GM18517 (cell line): ENCODE data around the gene MACIR.

Source experiments
- ATAC-seq: cut with Tn5 transposase; IDR thresholded peaks from one replicate; pipeline ENCODE4 v1.9.1; 2021; ENCODE audit warnings: mild to moderate bottlenecking, moderate library complexity; ENCODE audit not compliant: unreplicated experiment

Gene MACIR

DNA sequence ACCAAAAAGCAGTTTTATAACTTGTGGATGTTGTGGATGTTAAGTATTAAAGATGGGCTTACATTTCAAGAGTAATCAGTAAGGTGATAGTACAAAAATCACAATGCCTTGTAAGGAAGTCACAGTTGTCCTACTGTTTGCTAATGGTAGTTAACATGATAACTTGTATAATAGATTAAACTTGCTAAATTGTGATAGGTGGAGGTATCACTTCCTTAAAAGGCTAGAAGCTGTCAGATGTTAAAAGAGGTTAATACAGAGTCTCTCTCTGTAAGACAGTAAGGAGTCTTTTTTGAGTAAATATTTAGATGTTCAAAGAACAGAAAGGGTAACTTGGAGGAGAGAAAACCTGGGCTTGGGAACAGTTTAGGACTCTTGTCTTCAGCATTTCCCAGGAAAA is 14.2 kb upstream of the MACIR start:
- peak; percentile 66 for ATAC-seq

DNA sequence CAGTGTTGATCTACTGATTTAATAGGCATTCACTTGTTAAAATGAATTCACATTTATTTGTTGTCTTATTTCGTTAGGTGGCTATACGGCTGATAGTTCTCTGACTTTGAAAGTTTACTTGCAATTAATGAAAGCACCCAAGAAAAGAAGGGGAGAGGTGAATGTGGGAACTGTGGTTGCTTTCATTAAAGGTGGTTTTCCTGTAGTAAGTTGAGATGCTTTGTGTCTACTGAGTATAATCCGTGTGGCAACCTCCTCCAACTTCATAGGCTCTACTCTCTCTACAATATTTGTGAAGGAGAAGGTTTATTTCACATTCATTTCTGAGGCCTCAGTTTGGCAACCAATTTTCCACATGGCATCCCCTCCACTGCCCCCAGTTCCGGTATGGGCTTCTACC is 12.8 kb upstream of the MACIR start:
- no peak for ATAC-seq

DNA sequence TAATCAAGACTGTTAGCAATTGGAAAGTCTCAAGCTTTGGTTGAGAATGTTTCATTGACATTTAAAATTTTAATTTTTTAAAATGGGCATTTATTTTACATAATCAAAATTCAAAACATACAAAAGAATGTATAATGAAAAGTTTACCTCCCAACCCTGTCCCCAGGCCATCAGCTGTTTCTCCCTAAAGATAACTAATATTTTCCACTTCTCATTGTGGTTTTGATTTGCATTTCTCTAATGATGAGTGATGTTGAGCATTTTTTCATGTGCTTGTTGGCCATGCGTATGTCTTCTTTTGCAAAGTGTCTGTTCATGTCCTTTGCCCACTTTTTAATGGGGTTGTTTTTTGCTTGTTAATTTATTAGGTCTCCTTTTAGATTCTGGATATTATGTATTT is 11.4 kb upstream of the MACIR start:
- no peak for ATAC-seq

GRCh38 chr5:103249068-103249467 is 9.5 kb upstream of the MACIR start:
- no peak for ATAC-seq

DNA sequence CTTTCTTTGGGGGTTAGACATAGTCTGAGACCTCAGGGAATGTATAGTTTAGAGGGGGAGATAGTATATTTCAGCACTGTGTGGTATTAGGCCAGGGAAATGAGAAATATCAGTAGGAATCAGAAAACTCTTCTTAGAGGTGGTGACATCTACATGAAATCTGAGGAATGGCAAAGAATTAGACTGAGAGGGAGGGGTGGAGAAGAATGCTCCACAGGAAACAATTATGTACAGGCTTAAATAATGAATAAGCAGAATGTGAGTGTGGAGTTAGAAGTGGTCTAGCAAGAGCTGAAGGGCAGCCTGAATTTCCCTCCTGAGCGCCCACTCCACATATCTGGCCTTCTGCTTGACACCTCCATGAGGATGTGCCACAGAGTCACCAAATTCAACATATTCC is 3.6 kb upstream of the MACIR start:
- no peak for ATAC-seq

- ATAC-seq, result no peak
These were observed 2.9 kb upstream of the MACIR start for GRCh38 chr5:103255691-103256090.

DNA sequence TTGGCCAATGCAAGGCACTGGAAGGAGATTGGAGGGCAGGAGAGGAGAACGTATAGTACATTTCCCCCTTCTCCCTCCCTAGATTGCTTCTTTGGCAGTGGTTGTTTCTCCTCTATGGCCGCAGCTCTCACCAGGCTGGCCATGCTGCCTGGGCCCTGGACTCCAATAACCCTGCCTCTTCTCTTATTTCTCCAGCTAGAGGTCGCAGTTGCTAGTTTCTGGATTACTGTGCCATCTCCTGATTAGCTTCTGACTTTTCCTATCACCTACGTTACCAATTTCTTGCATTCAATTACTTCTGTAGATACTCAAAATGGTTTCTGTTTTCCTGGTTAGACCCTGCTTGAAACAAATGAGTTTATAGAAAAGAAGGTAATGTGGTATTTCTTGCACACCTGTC is 2.4 kb upstream of the MACIR start:
- no peak for ATAC-seq

- ATAC-seq, result peak; percentile 46
These were observed 568 bp downstream of the MACIR start for GRCh38 chr5:103258957-103259704.

GRCh38 chr5:103259705-103260355 is 1.3 kb downstream of the MACIR start:
- no peak for ATAC-seq

- peak; percentile 68 for ATAC-seq
These were observed 2.4 kb downstream of the MACIR start for GRCh38 chr5:103260951-103261350.

DNA sequence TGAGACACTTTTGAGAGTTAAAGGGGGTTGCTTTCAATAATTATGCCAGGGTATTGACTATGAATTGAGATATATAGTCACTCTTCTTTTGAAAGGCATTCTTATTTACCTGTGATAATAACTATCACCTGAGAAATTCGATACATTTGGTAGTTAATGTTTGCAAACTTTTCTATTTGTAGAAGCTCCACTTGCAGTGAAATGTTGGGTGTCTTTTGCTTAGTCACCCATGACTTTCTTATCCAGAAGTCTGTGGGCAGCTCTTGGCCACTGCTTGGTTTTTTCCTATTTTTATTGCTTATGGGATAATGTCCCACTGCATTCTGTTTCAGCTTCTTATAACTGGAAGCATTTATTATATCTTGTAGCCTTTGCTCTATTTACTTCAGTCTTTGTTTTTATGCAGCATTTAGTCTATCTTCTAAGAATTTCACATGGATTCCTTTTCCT is 3.9 kb downstream of the MACIR start:
- ATAC-seq, result no peak

DNA sequence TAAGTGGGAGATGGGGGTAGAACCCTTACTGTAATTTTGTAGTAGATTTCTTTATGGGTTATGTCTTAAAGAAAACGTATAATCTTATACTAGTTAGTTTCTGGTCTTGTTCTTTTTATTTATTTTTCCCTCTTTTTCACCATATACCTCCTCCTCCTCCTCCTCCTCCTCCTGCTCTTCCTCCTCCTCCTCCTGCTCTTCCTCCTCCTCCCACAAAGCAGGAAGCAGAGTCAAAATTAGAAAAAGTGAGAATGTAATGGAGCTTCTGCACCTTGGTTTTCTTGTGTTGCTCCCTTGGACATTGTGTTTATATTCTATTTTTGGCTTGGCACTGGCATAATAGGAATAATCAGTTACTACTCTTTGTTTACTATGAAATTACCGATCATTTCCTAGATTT is 4.5 kb downstream of the MACIR start:
- ATAC-seq, result no peak

DNA sequence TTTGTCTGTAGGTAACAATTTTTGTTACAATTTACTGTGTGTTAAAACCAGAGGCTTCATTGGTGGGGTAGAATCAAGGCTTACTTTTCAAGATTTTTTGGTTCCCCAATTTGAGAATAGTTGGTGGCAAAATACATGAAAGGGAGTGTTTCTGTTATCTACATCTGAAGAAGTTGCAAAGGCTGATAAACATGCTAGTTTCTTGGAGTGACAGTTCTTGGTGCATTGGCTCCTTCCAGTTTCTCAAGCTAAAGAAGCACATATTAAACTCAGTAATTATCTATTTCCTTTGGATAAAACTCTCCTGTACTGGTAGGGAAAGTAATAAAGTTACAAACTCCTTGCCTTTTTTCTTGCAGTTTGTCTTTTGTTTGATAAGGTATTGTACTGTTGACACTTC is 5.9 kb downstream of the MACIR start:
- ATAC-seq, result no peak

- ATAC-seq, result no peak
These were observed 12.0 kb downstream of the MACIR start for GRCh38 chr5:103270581-103270980.

GRCh38 chr5:103271570-103272289 is 13.2 kb downstream of the MACIR start:
- ATAC-seq, result no peak

- ATAC-seq, result no peak
These were observed 13.8 kb downstream of the MACIR start for GRCh38 chr5:103272377-103272776.

GRCh38 chr5:103273952-103274351 is 15.4 kb downstream of the MACIR start:
- ATAC-seq, result no peak

DNA sequence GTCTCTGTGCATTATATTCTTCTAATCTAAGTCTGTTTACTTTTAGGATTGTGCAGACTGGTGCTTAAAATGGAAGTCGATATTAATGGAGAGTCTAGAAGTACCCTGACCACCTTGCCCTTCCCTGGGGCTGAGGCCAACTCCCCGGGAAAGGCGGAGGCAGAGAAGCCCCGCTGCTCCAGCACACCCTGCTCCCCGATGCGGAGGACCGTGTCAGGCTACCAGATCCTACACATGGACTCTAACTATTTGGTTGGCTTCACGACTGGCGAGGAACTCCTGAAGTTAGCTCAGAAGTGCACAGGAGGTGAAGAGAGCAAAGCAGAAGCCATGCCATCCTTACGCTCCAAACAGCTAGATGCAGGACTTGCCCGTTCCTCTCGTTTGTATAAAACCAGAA is 17.3 kb downstream of the MACIR start:
- no peak for ATAC-seq

- ATAC-seq, result no peak
These were observed 22.4 kb downstream of the MACIR start for GRCh38 chr5:103280967-103281366.

- ATAC-seq, result no peak
These were observed 24.6 kb downstream of the MACIR start for GRCh38 chr5:103283120-103283519.

- no peak for ATAC-seq
These were observed 25.3 kb downstream of the MACIR start for GRCh38 chr5:103283869-103284268.

GRCh38 chr5:103286622-103287021 is 28.1 kb downstream of the MACIR start:
- no peak for ATAC-seq
